ENCODE data around the gene OR6B2.

The OR6B2 gene

GRCh38 chr2:240024766-240025165 is 5.5 kb downstream of the OR6B2 start:
- peak; percentile 3 for DNase-seq (ENCODE audit: low read depth)
- H3K4me3 ChIP-seq (ENCODE audit: control insufficient read depth, low read depth, low read length) = peak overlapping the region; percentile 90
- TF ChIP-seq, protein P1, sequence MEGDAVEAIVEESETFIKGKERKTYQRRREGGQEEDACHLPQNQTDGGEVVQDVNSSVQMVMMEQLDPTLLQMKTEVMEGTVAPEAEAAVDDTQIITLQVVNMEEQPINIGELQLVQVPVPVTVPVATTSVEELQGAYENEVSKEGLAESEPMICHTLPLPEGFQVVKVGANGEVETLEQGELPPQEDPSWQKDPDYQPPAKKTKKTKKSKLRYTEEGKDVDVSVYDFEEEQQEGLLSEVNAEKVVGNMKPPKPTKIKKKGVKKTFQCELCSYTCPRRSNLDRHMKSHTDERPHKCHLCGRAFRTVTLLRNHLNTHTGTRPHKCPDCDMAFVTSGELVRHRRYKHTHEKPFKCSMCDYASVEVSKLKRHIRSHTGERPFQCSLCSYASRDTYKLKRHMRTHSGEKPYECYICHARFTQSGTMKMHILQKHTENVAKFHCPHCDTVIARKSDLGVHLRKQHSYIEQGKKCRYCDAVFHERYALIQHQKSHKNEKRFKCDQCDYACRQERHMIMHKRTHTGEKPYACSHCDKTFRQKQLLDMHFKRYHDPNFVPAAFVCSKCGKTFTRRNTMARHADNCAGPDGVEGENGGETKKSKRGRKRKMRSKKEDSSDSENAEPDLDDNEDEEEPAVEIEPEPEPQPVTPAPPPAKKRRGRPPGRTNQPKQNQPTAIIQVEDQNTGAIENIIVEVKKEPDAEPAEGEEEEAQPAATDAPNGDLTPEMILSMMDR (conservative IDR thresholded peaks at IDR 0.05; ENCODE audit: control insufficient read depth, insufficient read depth, low read depth, low read length) = no peak

DNA sequence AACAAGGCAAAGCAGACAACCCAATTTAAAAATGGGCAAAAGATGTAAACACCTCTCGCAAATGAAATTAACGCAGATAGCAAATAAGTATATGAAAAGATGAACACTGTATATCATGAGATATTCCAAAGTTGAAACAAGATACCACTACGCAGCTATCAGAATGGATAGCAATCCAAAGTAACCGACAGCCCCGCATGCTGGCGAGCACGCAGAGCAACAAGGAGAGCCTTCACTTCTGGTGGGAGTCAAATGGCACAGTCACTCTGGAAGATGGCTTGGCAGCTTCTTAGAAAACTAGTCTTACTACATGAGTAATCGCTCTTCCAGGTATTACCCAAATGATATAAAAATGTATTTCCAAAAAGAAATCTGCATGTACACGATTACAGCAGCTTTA is 6.4 kb downstream of the OR6B2 start:
- no peak for DNase-seq (ENCODE audit: low read depth)
- peak overlapping the region; percentile 90 for H3K4me3 ChIP-seq (ENCODE audit: control insufficient read depth, low read depth, low read length)
- TF ChIP-seq, protein P1 (conservative IDR thresholded peaks at IDR 0.05; ENCODE audit: control insufficient read depth, insufficient read depth, low read depth, low read length) = no peak

GRCh38 chr2:240021488-240022104 is 8.6 kb downstream of the OR6B2 start:
- H3K4me3 ChIP-seq (ENCODE audit: control insufficient read depth, low read depth, low read length) = no peak overlapping the region
- DNase-seq (ENCODE audit: low read depth) = peak; percentile 52
- TF ChIP-seq, protein P1 (conservative IDR thresholded peaks at IDR 0.05; ENCODE audit: control insufficient read depth, insufficient read depth, low read depth, low read length) = peak; percentile 87

DNA sequence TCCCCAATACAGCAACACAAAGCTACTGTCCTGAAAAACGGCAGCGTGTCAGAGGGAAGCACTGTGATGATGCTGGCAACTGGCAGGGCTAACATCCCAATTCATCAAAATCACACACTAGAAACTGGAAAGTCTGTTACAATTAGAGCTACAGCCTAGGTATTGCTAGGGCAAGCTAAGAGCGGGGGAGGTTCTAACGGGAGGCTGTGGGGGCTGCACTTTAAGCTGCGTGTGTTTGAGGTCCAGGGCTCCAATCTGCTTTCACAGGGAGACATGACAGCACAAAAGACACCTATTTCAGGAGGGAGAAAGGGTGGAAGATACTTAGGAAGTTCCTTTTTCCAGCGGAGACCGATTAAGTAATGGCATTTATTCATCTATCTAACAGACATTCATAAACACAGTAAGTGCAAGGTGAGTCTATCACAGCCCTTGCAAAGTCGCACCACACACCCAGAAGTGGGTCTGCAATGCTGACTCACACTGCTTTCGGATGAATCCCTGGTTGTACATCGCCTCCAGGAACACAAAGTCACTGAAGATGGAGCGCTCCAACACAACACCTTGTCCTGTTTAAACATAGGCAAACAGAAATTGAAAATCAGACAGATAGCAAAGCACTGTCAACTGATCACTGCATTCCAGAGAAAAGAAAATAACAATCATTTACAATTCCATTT is 12.0 kb downstream of the OR6B2 start:
- DNase-seq (ENCODE audit: low read depth) = no peak
- TF ChIP-seq, protein P1 (conservative IDR thresholded peaks at IDR 0.05; ENCODE audit: control insufficient read depth, insufficient read depth, low read depth, low read length) = no peak
- no peak overlapping the region for H3K4me3 ChIP-seq (ENCODE audit: control insufficient read depth, low read depth, low read length)

- no peak for DNase-seq (ENCODE audit: low read depth)
- TF ChIP-seq, protein P1 (conservative IDR thresholded peaks at IDR 0.05; ENCODE audit: control insufficient read depth, insufficient read depth, low read depth, low read length) = no peak
- H3K4me3 ChIP-seq (ENCODE audit: control insufficient read depth, low read depth, low read length) = no peak overlapping the region
These were observed 15.9 kb downstream of the OR6B2 start for GRCh38 chr2:240014327-240014726.

- TF ChIP-seq, protein P1 (conservative IDR thresholded peaks at IDR 0.05; ENCODE audit: control insufficient read depth, insufficient read depth, low read depth, low read length) = peak; percentile 36
These were observed 16.9 kb downstream of the OR6B2 start for GRCh38 chr2:240013343-240013742.

More at GRCh38 chr2:240013343-240013742, 16.9 kb downstream of the OR6B2 start:
- DNase-seq (ENCODE audit: low read depth) = peak; percentile 32
- H3K4me3 ChIP-seq (ENCODE audit: control insufficient read depth, low read depth, low read length) = no peak overlapping the region
